Measurements from ENCODE around the gene ZSWIM2.
"Not testable (repeated sequence)": the region's sequence is repeated elsewhere in the genome, so short reads cannot be mapped to it uniquely, and the experiment has no call there.

The ZSWIM2 gene, protein sequence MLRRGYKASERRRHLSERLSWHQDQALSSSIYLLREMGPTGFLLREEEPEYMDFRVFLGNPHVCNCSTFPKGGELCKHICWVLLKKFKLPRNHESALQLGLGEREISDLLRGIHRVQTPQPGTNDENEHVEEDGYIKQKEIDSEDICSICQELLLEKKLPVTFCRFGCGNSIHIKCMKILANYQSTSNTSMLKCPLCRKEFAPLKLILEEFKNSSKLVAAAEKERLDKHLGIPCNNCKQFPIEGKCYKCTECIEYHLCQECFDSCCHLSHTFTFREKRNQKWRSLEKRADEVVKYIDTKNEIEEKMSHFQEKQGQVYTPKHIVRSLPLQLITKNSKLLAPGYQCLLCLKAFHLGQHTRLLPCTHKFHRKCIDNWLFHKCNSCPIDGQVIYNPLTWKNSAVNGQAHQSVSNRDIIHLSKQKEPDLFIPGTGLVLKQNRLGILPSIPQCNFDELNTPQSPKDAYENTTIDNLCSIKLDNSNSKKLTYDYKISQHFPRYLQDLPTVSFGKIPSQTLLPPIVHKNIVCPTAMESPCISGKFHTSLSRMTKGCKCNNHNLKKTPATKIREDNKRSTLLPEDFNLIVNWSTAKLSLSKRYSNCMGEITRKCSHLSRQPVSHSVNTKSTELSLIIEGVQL

DNA sequence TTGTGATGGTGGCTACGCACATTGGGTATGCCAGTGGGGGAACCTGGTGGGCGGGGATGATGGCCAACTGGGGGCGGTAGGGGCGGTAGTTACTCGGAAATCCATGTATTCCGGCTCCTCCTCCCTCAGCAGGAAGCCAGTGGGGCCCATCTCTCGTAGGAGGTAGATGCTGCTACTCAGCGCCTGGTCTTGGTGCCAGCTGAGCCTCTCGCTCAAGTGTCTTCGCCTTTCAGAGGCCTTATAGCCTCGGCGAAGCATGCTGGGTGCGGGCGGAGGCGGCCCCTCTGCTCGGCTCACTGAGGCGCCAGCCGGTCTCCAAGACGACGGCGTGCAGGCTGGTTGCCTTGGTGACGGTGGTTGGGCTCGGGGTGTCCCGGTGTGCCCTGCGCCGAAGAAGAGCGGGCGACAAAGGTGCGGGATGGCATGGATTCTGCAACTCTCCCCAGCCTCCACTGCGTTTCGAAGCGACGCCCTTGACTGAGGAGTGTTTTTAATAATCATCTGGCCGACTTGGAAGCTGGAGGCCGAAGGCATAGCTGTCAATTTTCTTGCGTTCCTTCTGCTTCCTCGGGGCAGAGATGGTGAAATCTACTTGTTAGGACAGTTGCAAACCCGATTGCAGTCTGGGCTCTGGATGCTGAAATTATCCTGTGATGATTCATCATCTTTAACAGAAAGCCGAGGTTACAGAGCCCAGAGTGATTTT is at the start of gene ZSWIM2:
TSS of gene ZSWIM2 (minus strand) at position 298 of the 706 bp plus-strand sequence. CDS start at position 258, 40 bp downstream.
- FAIRE-seq, result no peak

DNA sequence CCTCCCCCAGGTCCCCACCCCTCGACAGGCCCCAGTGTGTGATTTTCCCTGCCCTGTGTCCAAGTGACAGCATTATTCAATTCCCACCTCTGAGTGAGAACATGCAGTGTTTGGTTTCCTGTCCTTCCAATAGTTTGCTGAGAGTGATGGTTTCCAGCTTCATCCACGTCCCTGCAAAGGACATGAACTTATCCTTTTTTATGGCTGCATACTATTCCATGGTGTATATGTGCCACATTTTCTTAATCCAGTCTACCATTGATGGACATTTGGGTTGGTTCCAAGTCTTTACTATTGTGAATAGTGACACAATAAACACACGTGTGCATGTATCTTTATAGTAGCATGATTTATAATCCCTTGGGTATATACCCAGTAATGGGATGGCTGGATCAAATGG is 47.2 kb upstream of the ZSWIM2 start:
- FAIRE-seq, result not testable (repeated sequence)

DNA sequence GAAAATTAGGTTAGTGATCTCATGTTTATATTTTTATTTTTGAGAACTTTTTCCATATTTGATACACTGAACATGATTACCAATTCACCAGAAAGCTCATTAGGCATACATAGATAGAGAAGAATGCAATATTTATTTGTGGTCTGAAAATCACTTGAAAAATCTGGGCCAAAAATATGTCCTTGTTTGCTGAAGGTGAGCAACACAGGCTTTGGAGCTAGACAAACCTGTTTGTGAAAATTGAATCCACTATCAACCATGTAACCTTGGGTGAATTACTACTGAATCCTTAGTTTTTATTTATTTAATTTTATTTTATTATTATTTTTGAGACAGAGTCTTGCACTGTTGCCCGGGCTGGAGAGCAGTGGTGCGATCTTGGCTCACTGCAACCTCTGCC is 46.5 kb upstream of the ZSWIM2 start:
- FAIRE-seq, result no peak

DNA sequence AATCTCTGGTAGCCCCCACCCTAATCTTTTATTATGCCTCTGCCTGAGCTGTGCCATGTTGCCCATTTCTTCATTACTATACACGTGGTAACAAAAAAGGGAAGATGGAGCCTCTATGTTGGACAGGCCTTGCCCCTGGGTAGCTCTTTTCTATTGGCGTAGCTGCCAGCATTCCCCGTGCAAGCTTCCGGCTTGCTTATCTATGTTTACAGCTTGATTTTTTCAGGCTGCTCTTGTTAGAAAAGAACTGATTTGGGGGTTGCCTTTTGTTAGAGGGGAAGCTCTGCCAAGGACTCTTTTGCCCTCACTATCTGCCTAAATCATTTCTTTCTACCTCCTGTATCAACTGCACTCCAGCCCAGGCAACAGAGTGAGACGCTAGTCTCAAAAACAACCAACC is 45.5 kb upstream of the ZSWIM2 start:
- FAIRE-seq, result no peak

DNA sequence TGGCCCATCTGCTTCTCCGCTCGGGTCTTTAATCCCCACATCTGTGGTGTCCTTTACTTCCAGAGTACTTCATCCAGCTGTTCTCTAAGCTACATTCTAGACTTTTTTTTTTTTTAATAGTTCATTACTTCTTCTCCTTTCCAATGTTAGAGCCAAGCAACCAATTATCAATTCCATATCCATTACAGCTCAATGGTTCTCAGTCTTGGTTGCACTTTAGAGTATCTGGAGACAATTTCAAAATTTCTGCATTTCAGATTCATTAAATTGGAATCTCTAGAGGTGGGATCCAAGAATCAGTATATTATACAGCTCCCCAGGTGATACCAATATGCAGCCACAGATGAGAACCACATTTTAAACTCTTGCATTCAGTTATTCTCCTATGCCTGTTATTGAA is 43.9 kb upstream of the ZSWIM2 start:
- FAIRE-seq, result no peak

DNA sequence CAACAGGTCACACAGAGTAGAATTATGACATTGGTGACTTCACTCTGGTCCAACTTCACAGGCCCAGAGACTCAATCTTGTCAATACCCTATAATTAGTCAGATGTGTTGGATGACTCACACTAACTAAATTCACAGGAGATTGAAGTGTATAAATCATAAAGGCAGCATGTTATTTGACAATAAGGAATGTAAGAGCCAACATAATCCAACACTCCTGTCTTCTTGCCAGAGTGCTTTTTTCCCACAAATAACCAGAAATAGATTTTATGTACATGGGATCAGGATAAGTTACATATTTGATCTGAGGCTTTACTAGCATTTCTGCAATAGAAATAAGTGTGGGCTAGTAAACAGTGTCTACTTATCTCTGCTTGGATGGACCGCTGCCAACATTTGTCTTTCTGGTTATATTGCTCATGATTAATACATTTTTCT is 42.2 kb upstream of the ZSWIM2 start:
- no peak for FAIRE-seq

DNA sequence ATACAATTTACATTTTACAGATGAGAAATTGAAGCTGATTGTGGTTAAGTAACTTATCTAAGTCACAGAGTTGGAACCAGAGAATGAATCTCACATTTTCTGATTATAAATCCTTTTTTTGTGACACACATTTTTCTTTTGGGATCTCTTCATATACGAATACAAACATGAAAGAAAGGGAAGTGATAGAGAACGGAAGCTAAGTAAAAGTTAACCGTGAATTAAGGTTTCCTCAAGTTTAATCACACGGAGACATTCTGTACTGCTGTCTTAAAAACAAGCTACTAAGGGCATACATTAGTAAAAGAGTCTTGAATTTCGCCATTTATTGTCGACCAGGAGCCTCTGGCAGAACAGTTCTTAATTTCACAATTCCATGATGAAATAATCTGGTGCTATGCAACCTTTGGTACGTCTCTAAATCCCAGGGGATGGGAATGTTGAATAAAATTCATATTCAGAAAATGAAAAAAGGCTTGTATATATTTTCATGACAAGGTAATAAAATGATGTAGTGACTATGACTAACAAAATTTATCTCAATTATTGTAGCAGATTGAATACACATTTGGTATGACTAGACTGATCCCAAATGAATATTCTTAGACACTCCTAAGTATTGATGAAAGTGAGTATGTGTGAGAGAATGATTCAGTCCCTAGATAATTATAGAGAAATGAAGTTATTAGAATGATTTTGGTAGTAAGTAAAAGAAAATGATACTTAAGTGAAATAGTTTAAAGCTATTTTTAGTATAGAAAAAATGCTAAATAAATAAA is 40.3 kb upstream of the ZSWIM2 start:
- no peak for FAIRE-seq

DNA sequence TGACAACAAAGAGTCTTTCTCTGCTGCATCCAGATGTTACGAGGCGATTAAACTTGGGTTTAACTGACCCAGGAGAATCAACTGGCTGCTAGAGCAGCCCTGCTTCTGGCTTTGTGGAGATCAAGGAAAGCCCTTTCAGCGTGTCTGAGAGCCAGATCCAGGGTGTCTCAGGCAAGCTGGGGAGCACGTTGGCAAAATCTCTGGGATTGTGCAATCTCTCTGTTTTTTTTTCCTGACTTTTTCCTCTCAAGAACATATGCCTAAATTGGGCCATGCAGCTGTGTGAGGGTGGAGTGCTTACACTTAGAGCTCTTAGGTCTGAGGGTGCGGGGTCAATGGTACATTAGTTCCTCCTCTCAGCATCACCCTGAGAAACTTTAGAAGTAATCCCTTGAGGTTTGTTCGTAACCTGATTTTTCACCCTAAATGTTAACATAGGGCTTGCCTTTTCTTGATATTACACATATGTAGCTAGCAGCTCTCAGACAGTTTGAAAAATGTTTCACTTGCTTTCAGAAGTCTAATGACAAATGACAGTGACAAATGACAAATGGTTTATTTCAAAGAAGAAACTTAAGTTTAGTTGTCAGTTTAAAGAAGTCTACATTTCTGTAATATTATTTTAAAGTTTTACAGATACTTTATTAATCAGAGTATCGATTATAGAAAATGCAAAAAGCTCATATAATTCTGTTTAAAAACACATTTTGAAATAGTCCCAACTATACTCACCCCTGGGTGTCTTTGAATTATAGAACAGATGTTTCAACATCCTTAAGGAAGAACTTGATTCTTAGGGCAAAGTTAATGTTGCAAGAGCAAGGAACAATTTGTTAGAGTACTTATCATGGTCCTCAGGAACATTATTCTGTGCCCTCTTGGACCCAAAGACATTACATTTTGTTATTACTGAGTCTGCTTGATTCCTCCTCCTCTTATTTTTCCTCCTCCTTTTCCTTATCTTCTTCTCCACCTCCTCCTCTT is 38.4 kb upstream of the ZSWIM2 start:
- no peak for FAIRE-seq

DNA sequence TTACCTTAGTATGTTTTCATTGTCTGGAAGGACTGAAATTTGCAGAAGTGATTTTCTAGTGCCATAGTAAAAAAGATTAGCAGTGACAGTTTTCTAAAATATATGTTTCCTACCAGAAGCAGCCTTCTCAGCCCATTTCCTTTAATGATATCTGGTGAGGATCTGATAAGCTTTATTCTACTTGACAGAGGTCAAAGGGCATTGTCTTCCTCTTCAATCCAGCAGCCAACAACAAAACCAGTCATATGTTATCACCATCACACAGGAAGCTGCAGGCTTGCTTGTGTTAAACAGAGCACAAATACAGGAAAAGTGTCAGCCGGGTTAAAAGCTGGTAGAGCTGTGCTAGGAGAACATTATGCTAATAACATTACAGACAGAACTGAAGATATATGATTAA is 35.6 kb upstream of the ZSWIM2 start:
- no peak for FAIRE-seq

DNA sequence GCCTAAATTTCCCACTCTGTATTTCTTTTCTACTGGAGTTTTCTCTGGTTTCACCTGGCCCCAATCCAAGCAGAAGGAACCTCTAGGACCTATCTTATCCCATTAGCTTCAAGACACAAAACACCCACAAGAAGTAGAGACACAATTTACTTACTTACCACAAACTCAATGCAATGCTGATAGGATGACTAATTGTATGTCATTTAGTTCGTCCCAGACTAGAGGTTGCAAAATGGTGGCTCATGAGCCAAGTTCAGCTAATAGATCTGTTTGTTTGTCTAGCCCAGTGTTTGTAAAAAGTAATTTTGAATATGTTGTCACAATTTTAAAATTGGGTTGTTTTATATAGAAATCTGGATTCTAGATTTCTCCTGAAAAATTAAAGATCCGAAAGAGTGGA is 34.7 kb upstream of the ZSWIM2 start:
- no peak for FAIRE-seq

DNA sequence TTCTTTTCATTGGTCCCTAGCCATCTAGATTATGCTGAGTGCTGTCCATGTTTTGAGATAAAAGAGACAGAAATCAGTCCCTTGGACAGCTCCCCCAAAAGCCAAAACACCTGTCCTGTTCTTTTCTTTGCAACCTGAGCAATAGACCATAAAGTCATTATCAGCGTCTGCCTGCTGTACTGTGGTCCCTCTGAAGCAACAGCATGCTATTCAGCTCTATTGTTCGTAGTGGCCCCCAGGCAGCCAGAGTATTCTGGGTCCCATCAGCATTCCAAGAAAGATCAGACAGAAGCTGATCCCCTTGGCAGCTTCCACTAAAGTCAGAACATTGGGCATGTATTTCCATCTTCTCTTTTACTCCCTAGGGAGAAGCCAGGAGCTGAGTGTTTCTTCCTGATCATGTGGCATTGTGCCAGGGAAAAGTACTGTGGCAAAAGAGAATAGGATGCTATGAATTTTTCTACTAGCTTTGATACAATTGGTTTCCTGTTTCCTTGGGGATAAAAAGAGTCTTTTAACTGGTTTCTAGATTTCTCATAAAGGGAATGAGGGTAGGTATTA is 33.6 kb upstream of the ZSWIM2 start:
- FAIRE-seq, result no peak

DNA sequence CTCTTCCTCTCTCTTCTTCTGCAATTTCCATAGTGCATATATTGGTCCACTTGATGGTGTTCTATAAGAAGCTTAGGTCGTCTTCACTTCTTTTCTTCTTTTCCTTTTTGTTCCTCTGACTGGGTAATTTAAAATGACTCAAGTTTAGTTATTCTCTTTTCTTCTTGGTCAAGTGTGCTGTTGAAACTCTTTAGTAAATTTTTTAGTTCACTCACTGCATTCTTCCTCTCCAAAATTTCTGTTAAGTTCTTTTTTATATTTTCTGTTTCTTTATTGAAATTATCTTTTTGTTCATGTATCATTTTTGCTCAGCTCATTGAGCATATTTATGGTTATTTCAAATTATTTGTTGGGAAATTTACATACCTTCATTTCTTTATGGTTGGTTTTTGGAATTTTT is 32.7 kb upstream of the ZSWIM2 start:
- FAIRE-seq, result no peak

DNA sequence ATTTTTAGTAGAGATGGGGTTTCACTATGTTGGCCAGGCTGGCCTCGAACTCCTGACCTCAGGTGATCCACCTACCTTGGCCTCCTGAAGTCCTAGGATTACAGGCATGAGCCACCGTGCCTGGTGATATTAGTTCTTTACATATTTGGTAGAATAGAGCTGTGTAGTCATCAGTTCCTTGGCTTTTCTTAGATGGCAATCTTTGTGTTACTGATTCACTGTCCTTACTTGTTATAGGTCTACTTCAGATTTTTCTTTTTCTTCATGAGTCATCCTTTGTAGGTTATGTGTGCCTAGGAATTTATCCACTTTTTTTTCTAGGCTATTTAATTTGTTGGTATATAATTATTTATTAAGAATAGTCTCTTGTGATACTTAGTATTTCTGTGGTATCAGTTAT is 30.3 kb upstream of the ZSWIM2 start:
- FAIRE-seq, result no peak

DNA sequence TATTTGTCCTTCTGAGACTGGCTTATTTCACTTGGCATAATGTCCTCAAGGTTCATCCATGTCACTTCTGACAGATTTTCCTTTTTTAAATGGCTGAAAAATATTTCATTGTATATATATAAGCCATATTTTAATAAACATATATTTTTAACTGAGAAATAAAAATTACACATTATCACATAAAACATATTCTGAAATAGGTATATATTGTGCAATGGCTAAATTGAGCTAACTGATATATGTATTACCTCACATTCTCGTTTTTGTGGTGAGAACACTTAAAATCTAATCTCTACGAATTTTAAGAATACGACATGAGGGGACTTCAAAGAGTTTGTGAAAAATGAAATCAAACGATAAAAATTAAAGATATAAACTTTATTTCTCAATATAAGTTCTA is 25.7 kb upstream of the ZSWIM2 start:
- FAIRE-seq, result peak; percentile 36

DNA sequence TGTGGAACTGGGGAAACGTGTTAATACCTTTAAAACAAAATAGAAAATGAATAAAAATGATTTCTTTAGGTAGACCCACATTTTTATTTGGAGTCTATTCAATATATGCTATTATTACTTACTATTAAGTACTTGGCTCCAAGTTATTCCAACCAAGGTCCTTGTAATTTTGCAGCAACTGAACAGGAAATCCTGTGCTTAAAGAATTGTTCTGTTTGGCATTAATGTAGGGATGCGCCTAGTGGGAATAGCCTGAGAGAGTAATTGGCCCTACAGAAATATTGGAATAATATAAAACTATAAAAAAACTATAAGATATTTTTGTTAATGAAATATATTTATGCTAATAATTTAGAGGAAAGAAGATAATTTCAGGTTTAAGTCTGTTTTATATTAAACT is 22.9 kb upstream of the ZSWIM2 start:
- FAIRE-seq, result no peak

DNA sequence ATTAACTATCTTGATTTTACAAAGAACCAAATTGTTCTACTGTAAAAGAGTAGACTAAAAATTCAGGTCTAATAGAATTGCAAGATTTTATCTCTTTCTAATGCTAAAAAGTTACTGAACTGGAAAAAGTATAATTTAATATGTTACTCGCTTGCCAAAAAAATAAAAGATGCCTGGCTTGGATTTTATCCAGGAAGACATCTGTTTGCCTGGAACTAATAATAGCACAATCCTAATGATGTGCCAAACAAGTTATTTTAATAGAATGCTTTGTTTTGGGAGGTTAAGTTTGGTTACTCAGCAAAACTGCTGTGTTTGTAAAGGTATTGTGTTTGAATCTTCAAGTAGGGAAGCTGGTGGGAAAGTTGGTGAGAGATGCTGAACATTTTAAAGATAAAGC is 19.4 kb upstream of the ZSWIM2 start:
- FAIRE-seq, result peak; percentile 72

DNA sequence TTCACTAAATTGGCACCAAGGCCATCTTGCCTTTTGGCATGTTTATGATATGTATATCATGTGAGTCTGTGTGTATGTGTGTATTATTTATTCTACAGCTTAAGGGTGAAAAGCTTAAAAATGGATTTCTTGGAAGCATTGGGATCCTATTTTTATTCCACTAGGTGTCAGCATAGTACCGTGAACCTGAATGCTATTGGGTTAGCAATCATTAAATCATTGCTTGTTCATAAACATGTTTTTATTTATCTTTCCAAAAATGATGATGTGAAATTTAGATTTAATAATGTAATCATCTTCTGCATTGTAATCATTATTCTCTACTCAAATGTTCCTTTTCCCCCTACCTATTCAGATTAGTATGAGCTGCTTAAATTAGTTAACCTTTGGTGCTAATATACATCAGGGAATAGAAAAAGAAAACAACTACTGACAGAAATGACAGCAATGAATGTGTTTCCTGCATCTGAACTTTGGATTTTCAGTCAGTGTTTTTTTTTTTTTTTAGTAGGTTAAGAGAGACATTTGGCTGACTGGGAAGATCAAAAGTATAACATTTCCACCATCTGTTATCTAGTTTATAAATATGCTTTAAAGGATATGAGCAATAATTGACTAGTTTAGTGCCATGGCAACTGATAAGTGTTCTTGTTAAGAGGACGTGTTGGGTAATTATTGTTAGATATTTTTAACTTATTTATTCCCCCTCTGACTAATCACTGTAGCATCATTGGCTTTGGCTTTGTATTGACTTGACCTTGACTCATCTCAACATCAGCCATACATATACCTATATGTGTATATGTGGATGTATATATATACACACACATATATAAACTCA is 14.1 kb upstream of the ZSWIM2 start:
- FAIRE-seq, result peak; percentile 99

DNA sequence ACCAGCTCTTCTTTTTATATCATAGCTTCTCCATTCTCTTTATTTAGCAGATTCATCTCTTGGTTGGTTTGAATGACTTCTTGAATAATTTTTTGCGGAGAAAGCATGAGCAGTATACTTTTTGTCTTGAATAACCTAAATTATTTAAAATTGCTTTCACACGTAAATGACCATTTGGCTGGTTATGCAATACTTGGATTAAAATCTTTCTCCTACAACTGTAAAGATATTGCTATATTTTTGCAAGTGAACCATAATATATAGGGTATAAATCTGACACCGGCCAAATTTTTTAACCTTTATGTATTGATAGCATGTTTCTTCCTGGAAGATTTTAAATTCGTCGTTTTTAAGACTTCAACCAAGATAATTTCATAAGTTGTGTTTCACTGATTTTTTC is 6.2 kb upstream of the ZSWIM2 start:
- no peak for FAIRE-seq

DNA sequence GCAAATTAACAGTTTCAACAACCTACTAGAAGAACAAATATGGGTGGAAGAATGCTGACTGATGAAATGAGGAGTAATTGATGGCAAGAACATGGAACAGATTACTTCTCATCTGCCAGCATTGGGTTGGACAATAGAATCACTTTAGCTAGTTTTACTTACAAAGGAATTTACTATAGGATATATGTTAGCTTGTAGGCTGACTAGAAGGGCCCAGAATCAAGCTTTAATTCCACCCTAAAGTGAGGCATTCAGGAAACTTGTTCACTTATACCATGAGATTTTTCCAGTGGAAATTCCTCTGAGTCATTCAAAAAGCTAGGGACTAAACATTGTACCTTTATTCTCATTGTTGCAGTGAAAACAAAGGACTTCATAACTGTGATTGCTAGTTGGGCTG is 5.0 kb upstream of the ZSWIM2 start:
- no peak for FAIRE-seq

DNA sequence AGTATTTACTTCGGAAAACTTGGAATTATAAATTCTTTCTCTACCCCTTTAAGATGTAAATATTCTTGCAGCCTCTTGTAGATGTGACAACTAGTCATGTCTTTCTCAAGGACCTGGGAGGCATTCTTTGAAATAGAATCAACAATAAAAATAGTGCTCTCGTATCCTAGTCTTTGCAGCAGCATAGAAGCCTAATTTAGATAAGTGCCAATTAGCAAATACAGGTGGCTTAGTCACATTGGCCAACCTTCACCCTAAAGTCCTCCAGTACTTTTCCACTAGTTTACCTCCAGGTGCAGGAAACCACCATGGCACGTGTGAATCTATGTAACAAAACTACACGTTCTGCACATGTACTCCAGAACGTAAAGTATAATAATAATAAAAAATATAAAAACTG is 3.5 kb upstream of the ZSWIM2 start:
- no peak for FAIRE-seq

DNA sequence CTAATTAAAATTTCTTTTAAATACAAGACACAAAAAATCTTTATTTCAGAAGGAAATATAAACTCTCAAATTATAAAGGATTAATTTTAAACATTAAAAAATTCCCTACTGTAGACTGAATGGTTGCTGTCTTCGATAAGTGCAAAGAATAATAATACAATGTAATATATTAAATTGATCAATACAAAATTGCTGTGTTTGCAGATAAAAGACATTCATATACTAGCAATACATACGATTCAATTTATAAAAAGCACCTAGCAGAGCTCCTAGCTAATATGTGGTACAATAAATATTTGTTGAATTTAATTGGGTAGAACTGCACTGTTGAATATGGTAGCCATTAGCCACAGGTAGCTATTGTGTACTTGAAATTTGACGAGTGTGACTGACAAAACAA is 6.6 kb downstream of the ZSWIM2 start:
- FAIRE-seq, result no peak

Measured in islet of Langerhans (tissue), 1 donor.